Measurements from ENCODE around the gene ADAMTS16.

Gene ADAMTS16

DNA sequence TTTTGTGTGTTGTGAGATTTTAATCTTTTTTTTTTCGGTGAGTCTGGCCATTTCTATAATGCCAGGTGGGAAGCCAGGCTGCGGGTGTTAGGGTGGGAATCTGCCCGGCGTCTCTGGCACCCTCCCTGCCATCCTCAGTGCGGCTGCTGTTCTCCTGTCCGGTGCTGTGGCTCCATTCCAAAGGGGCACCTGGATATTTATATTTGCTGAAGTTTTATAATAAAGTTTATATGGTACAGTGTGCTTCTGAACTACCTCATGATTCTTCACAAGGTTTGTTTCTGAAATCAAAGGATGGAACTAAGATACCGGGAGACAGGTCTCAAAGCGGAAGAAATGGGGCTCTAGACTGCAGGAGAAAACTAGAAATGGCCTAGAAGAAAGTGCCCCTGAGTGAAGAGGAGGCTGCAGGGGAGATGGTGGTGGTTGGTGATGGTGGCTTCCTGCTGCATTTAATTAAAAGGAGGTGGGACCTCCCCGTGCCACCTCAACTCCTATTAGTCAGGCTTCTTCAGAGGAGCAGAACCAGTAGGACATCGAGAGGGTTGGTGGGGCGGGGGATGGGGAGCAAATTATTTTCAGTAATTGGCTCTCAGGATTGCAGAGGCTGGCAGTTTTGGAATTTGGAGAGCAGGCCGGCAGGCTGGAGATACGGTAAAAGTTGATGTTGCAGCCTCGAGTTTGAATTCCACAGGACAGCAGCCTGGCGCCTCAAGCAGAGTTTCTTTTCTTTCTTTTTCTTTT, 180.1 kb downstream of the ADAMTS16 start:
- no peak for DNase-seq

DNA sequence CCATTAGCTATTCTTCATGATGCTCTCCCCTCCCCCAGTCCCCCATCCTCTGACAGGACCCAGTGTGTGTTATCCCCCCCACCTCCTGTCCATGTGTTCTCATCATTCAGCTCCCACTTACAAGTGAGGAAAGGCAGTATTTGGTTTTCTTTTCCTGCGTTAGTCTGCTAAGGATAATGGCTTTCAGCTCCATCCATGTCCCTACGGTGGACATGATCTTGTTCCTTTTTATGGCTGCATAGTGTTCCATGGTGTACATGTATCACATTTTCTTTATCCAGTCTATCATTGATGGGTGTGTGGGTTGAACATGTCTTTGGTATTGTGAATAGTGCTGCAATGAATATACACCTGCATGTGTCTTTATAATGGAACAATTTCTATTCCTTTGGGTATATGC, 181.0 kb downstream of the ADAMTS16 start:
- DNase-seq: no peak

DNA sequence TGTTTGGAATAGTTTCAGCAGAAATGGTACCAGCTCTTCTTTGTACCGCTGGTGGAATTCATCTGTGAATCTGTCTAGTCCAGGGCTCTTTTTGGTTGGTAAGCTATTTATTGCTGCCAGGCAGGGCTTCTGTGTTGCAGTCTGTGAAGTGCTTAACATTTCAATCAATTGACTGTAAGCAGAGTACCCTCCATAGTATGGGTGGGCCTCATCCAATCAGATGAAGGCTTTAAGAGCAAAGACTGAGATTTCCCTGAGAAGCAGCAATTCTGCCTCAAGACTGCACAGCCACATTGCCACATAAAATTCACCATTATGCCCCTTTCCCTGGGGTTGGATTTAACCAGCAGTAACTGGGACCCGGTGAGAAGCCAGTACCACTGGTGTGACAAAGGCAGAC, 183.4 kb downstream of the ADAMTS16 start:
- no peak for DNase-seq

DNA sequence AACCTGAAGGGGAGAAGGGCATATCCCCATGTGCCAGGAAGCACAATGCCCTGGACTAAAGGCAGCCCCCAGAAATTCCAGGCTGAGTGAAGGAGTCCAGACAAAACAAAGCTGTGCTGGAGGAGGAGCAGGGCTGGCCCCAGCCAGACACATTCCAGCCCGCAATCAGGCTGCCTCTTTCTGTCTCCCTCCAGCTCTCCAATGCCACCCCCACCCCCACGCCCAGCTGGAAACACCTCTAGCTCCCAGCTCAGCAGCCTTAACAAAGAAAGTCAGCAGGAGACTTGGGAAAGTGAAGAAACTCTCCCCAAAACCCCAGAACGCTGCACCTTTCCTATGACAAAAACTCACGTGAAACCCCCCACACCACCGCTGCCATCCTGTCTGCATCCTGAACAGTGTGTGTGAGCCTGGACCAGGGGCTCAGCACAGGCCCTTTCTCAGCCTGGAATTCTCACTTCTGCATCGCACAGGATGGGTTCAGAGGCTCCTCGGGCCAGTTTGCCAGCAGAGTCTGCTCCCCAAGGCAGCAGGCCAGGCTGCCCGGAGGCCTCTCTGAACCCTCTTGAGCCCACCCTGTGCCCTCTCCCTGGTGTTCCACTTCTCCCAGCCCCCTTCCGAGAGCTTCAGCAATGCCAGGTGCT, 186.1 kb downstream of the ADAMTS16 start:
- DNase-seq: no peak

DNA sequence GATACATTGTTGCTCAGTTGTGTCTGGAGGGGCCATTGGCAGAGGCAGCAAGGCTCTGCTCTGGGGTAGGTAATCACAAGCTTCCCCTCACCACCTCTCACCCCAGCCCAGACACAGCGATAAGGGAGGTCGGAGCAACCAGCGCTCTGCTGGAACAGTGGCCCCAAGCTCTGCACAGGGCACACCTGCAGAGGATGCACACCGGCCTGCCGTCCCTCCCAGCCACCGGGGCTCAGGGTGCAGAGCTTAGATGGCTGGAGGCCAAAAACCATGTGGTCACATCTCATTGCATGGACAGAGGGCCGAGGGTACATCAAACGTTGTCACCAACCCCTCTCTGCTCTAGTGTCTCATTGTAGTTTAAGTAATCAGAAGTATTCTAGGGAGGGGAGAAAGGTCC, 187.0 kb downstream of the ADAMTS16 start:
- DNase-seq: no peak

DNA sequence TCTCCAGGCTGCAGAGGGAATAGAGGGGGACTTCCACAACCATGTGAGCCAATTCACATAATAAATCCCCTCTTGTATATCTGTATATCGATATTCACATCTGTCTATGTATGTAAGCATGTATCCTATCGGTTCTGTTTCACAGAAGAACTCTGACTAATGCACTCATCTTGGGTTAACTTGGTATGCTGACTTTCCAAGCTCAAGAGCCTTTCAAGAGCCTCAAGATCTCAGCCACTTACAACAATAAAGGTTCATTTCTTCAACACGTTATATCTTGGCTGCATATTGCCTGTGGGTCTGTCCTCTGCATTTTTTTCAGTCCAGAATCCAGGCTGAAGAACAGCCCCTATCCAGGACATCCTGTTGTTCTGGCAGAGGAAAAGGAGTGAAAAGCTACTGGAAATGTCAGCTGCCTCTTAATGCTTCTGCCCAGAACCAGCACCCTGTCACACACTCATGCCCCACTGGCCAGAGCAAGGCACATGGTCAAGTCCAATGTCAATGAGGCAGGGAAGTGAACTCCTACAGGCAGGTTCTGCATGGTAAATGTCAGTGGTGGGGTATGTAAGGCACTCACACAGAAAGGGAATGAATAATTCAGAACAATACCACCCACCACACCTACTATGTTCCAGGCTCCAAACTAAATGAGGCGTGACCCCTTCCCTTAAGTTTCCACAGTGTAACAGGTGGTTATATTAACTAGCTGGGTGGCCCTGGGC, 190.8 kb downstream of the ADAMTS16 start:
- DNase-seq: no peak

DNA sequence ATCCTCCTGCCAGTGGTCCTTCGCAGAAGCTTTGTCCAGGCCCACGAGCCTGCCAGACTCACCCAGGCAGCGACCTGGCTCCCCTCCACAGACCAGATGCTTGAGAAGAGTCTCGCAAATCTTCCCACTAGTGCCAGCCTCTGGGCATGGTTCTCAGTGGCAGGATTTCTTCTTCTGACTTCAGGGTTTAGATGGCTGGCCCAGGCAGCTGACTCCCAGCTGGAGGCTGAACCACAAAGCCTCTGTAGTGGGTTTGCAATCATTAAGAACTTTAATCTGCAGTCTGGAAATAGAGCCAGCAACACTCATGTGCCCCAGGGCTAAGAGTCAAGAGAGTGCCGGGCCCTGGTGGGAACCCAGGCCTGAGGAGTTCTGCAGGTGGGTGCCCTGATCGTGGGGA, 191.7 kb downstream of the ADAMTS16 start:
- no peak for DNase-seq

DNA sequence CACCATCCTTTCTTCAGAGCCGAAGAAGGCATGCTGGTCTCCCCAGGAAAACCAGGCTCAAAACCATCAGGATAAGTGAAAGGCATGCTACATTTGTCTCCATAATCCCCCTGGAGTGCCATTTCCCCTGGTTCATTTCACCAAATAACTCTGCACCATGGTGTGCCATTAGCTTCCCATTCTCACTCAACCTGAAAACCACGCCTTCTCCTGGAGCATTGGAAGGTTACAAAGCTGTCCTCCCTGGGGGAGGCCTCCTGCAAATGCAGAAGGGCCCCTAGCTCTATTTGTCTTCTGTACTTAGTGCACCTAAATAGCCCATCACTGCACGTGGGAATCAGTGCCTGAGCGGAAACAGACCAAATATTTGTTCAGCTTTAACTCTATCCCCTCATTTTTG, 192.2 kb downstream of the ADAMTS16 start:
- DNase-seq: no peak

DNA sequence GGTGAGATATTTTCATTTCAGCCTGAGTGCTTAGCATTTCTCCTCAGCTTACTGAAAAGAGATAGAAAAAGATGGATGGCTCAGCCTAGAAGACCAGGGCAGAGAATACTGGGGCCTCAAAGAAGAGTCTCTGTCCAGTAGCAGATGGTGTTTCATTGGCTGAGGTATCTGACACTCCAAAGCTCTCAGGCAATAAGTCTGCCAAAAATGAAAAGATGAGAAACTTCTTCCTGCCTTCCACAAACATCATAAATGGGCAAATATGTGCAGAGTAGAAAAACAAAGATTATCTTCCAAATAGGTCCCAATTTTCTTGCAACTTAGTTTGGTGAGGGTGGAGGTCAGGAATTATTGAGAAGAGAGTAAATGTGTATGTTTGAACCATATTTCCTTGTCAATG, 195.0 kb downstream of the ADAMTS16 start:
- no peak for DNase-seq

DNA sequence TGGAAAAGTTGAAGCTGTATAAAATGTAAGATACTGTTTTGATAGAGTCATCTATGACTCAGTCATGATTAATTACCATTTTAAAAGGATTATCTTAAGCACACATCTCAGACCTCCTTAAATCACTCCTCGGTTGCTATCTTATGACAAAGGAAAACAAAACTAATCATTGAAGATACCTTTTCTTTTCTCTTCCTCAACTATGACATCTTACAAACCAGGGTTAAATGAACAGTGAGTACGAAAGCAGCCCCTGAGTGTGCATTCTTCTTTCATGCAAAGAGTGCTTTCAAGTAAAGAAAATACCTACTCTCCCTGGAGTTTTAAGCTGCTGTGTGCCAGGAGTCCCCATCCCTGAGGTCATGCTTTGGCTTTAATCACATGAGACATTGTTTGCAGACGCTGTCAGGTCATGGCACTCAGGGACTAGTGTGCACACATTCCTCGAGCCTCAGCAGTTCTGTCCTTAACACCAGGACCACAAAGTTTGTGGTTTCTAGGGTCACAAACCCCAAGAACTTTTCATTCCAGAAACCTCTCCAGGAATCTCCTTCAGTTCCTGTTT, 195.7 kb downstream of the ADAMTS16 start:
- DNase-seq: no peak

DNA sequence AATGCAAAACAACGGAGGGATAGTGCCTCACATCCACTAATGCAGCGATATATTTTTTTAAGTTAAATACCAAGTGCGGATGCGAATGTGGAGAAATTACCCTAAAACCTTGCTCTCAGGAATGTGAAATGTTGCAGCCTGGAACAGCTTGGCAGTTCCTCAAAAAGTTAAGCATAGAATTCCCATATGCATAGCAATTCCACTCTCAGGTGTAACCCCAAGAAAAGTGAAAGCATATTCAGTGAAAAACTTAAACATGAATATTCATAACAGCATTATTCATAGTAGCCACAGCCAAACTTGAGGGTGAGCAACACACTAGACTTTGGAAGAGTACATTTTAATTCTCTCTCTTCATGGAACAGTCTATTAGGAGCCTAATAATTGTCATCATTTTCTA, 199.1 kb downstream of the ADAMTS16 start:
- DNase-seq: no peak

DNA sequence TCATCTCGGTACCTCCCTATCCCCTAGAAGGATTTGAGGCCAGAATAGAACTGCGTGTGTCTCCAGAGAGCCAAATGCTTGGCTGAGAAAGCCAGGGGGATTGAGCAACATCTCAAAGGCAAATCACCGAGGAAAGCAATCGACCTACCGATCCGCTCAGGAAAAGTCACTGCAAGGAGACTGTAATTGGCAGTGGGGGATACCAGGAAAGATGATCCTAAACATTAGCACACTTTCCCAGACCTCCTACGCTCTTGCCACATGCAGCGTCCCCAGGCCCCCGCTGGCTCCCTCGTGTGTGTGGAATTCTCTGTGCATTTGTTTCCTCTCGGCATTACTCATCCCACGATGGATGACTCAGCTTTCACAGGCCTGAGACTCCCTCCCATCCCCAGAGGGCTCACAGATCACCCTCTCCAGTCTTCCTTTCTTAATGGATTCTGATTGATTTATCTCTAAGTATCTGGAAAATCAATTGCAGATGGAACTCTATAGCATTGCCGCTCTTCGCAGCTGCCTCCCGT, 200.1 kb downstream of the ADAMTS16 start:
- no peak for DNase-seq

DNA sequence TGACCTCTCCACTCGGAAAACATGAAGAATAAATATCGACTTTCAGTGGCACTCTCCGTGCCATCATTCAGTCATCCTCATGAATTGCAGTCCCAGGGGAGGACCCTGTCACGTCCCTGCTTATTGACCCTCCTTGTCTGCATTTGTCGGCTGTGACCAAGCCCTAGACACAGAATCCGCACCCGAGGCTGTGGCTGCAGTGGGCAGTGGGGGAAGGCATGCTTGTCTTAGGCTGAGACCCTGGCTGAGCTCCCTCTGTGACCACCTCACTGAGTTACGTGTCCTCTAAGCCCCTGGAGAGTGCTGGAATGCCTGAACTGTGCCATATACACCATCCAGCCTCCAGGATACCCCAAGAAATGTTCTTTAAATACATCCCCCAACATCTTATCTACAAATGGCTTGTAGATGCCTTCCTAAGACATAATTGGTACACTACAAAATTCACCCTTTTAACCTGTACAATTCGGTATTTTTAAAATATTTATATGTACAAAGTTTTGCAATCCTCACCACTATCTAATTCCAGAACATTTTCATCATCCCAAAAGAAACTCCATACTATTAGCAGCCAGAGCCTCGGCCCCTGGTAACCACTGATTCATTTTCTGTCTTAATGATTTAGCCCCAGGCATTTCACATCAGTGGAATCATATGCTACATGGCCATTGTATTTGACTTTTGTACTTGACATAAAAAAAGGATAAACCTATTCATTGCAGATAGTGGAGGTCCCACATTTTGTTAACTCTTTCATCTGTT, 201.6 kb downstream of the ADAMTS16 start:
- DNase-seq: no peak

DNA sequence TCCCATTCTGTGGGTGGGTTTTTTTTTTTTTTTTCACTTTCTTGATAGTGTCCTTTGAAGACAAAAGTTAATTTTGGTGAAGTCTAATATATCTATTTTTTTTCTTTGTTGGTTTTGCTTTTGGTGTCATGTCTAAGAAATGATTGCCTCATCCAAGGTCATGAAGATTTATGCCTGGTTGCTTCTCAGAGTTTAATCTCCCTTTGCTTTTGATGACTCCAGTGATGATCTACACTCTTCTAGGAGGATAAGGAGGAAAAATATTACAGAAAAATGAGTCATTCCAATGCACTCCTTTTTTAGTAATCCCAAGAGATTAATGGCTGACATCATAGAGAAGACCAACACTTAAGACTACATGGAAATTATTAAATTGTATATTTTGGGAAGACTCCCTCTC, 202.7 kb downstream of the ADAMTS16 start:
- no peak for DNase-seq

DNA sequence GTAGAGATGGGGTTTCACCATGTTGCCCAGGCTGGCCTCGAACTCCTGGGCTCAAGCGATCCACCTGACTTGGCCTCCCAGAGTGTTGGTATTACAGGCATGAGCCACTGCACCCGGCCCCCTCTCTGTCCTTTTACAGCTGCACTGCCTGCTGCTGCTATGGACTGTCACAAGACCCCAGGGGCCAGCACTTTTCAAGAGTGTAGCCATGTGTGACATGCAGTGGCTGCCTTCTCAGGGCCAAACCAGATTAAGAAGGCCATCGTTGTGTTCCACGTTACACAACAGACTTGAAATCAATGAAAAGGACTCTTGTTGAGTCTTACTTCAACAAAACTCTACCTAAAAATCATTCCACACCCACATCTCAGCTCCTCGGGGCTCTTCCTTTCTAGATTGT, 203.4 kb downstream of the ADAMTS16 start:
- no peak for DNase-seq

DNA sequence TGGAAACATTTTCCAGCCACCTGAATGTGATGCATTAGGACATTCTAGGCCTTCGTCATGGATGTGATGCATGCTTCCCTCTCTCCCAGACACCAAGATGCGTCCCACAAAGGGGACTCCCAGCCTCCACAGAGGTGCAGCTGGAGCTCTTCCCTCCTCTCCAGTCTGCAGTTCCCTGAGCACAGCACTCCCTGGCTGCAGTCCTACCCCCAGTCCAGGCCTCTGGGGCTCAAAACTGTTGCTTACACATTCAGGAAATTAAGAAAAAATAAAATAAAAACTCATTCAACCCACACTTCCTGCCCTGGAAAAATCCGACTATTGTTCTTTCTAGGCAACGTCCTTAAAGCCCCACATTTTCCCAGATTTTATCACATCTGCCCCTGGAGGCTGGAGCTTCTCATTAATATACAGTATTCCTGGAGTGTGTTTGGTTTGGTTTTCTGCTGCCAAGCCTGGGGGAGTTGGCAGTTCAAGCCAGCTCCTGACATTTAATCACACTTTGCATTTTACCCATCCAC, 204.0 kb downstream of the ADAMTS16 start:
- DNase-seq: no peak

DNA sequence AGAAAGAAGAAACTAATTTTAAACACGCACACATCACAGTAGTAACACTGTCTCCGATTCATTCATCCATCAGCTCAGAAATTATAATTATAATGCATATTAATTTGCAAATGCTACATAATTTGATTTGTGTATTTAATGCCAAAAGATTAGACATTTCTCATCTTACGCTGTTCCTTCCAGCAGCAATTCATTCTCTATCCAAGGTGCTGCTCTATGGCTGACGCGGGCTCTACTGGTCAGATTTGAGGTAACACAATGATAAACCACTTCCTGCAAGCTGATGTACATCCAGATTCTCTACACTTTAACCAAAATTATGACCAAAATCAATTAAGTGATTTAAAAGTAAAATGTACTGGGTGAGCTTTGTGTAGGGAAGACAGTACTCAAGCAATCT, 204.5 kb downstream of the ADAMTS16 start:
- no peak for DNase-seq

DNA sequence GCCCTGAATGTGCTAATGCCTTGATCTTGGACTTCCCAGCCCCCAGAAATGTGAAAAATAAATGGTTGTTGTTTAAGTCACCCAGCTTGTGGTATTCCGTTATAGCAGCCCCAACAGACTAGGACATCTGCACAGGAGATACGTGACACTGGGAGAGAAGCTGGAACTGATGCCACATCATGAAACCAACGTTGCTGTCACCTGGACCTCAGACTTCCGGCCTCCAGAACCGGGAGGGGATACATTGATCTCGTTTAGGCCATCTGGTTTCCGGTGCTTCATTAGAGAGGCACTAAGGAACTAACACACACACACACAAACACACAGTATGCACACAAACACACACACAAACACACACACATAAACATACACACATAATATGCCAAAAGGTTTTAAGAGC, 207.3 kb downstream of the ADAMTS16 start:
- no peak for DNase-seq

DNA sequence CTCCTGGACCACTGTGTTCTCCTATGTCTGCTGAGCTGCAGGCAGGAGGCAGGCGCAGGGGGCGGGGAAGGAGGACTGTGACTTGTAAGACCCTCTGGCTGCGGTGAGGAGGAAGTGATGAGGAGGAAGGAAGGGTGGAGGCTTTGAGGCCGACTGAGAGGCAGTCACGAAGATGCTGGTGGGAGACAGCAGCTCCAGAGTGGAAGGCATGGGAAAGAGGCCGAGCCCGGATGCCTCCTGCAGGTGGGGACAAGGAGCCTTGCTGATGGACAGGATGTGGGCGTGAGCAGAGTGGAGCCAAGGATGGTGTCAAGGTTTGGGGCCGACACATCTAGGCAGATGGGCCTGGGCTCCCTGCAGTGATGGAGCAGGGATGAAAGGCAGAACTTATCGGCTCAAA, 208.0 kb downstream of the ADAMTS16 start:
- no peak for DNase-seq

DNA sequence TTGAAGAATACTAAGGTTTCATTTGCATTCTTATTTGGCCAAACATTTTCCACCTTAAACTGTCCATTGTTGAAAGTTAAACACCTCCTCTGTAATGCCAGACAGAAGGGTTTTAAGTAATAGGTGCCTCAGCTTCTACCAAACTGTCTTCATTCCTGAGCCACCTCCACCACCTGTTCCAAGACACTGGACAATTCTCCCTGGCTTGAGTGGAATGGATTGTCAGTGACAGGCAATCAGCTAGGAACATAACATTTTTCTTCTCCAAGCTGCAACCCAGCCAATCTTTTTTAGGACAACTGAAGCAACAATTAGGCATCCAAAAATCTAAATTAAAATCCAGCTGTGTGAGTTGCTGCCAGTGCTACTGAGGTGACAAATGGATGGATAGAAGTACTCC, 208.4 kb downstream of the ADAMTS16 start:
- DNase-seq: no peak

DNA sequence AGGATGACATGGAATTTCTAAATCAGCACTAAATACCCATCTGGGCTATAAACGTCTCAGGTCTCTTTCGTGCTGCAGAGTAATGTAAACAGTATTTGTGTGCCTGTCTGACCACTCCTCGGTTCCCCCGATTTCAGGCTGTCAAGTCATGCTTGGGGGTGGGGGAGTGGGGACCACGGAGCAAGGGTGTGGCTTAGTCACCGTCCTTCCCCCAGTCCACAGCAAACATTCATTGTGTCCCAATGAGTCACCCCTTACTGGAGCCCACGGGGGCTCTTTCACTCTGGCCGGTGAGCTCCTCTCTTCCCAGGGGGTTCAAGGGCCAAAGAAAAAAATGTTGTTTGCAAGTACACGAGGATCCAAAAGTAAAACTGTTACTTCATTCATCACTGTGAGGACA, 210.0 kb downstream of the ADAMTS16 start:
- no peak for DNase-seq

DNA sequence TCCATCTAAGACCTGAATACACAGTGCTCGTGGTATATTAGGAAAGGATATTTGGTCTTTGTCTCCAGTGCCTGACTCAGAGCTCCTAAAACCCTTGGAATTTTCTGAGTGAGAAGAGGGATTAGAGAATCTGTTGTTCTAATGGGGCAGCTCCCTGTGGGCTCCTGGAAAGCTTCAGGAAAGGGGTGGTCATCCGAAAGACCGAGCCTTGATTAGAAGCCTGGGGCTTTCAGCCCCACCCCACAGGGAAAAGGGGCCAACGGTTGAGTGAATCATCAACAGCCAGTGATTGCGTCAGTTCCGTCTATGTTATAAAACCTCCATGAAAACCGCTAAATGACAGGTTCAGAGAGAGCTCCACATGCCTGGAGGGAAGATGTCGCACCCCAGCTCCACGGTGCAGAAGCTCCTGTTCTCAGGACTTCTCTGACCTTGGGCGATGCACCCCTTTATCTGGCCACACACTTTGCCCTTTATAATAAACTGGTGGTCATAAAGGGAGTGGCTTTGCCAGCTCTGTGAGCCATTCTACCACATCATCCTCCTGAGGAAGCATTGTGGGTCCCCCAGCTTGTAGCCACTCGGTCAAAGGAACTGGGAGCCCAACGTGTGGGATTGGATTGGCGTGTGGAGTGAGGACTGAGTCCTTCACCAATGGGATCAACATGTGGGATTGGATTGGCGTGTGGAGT, 211.3 kb downstream of the ADAMTS16 start:
- DNase-seq: no peak
